ENCODE results near the gene UBE3D. TPM values are rescaled to one million over a fixed set of nuclear protein-coding genes. Genes with fewer than 3 reads are reported as not detected.

UBE3D gene
- total and polyA plus RNA-seq, 3 donors from 2014 or later = 2.4 to 16.4 (median 13.9) TPM

DNA sequence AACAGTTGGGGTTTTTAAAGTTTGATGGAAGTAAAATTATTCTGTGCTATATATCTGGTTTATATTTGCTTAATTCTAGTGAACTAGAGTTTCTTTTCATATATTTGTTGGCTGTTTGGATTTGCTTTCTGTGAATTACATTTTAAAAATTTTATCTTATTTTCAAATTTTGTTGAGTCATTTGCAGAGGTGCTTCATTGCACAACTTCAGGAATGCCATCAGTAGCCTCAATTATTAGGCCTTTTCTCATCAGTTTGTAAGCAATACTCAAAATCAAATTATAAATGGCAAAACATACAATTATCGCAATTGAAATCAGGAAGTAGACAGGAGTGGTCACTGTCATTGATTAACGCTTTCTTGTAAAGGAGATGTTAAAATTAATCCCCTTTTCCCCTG is 96.9 kb downstream of the UBE3D start:
- Histone ChIP-seq H3K27ac (no peak overlapping the region), H3K9me3 (no peaks in the 10 kb centered on the region), H3K4me3 (no peak overlapping the region), H3K36me3 (ENCODE audit: low read depth, missing control alignments) (no peaks in the 10 kb centered on the region), H3K4me1 (no peaks in the 10 kb centered on the region), H3K27me3 (no peaks in the 10 kb centered on the region)
- intact Hi-C loops (cut with DNase I; ENCODE audit: low total_unique reads) = no loop called here
- no peak for DNase-seq
- WGBS, 2 donors = 92 to 93% methylated on average over 2 of the region's 2 CpGs
- TF ChIP-seq POLR2A (IDR thresholded peaks at IDR 0.05) = no peak
- TF ChIP-seq, protein P1, sequence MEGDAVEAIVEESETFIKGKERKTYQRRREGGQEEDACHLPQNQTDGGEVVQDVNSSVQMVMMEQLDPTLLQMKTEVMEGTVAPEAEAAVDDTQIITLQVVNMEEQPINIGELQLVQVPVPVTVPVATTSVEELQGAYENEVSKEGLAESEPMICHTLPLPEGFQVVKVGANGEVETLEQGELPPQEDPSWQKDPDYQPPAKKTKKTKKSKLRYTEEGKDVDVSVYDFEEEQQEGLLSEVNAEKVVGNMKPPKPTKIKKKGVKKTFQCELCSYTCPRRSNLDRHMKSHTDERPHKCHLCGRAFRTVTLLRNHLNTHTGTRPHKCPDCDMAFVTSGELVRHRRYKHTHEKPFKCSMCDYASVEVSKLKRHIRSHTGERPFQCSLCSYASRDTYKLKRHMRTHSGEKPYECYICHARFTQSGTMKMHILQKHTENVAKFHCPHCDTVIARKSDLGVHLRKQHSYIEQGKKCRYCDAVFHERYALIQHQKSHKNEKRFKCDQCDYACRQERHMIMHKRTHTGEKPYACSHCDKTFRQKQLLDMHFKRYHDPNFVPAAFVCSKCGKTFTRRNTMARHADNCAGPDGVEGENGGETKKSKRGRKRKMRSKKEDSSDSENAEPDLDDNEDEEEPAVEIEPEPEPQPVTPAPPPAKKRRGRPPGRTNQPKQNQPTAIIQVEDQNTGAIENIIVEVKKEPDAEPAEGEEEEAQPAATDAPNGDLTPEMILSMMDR (IDR thresholded peaks at IDR 0.05) = no peak

DNA sequence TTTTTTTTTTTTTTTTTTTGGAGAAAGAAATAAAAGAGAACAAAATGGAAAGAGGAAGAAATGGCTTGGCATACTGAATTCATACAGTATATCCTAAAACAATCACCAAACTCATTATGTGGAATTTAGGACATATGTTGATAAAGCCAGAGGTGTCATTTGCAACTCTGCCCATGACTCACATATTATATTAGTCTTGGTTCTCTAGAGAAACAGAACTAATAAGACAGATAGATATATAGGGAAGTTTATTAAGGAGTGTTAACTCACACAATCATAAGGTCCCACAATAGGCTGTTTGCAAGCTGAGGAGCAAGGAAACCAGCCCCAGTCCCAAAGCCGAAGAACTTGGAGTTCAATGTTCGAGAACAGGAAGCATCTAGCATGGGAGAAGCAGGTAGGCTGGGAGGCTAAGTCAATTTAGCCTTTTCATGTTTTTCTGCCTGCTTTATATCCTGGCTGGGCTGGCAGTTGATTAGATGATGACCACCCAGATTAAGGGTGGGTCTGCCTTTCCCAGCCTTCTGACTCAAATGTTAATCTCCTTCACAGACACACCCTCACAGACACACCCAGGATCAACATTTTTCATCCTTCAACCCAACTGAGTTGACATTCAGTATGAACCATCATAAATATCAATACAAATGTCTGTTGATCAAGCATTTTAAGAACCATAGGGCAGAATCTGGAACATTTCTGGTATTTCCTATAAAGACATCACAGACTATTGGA is 102.3 kb downstream of the UBE3D start:
- Histone ChIP-seq H3K4me3 (no peak overlapping the region), H3K9me3 (no peaks in the 10 kb centered on the region), H3K27ac (no peak overlapping the region), H3K36me3 (ENCODE audit: low read depth, missing control alignments) (no peaks in the 10 kb centered on the region), H3K4me1 (no peaks in the 10 kb centered on the region), H3K27me3 (no peaks in the 10 kb centered on the region)
- TF ChIP-seq, protein P1 (IDR thresholded peaks at IDR 0.05) = no peak
- no peak for TF ChIP-seq POLR2A (IDR thresholded peaks at IDR 0.05)
- no peak for DNase-seq
- intact Hi-C loops (cut with DNase I; ENCODE audit: low total_unique reads) = no loop called here
- 85 to 94% methylated on average over 2 of the region's 2 CpGs for WGBS, 2 donors

DNA sequence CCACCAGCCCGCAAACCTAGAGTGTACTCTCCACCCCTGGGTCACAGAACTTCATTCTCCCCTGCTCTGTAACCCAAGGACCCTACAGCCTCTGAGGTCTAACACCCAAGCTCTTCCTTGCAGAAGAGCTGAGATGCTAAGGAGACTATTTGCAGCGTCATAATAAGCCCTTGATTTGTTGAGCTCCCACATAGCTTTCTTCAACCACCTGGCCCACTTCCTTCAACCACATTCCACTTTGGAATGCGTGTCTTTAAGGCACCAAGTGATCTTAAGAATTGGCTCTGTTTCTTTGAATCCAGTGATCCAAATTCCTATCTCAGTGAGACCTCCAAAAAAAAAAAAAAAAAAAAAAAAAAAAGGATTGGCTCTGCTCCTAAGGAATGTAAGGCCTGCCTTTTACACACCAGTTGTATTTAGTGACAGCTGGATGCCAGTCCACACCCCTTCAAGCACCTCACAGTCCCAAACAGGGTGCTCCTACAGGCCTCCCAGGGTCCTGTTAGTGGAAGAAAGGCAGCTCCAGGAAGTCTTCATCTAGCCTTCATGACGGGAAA is 106.2 kb downstream of the UBE3D start:
- DNase-seq = no peak

DNA sequence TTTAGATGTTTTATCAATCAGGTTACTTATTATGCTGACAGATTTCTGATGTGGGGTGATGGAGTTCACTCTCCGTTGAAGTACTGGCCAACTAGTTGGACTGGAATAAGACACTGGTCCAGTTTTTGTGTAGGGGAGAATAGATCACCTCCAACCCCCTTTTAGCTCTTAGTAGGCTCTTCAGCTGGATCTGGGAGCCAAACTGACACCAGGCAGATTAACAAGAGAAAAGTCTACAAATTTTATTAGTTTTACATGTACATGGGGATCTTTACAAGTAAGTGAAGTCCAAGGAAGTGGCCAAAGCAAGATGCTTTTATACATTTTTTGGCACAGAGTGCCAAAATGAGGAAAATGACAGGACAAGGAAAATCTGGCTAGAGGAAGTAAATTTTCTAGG is 107.1 kb downstream of the UBE3D start:
- no peak overlapping the region for H3K27ac ChIP-seq
- H3K27me3 ChIP-seq = no peaks in the 10 kb centered on the region
- no peak for DNase-seq
- no peak for TF ChIP-seq POLR2A (IDR thresholded peaks at IDR 0.05)
- TF ChIP-seq, protein P1 (IDR thresholded peaks at IDR 0.05) = no peak
- 92 to 93% methylated on average over 1 of the region's 1 CpG for WGBS, 2 donors
- H3K4me3 ChIP-seq = no peak overlapping the region
- no peaks in the 10 kb centered on the region for H3K36me3 ChIP-seq (ENCODE audit: low read depth, missing control alignments)
- intact Hi-C loops (cut with DNase I; ENCODE audit: low total_unique reads) = no loop called here
- no peaks in the 10 kb centered on the region for H3K4me1 ChIP-seq
- no peaks in the 10 kb centered on the region for H3K9me3 ChIP-seq

More for the DNA sequence above, 106.2 kb downstream of the UBE3D start:
- intact Hi-C loops (cut with DNase I; ENCODE audit: low total_unique reads) = no loop called here
- Histone ChIP-seq H3K4me3 (no peak overlapping the region), H3K27ac (no peak overlapping the region), H3K36me3 (ENCODE audit: low read depth, missing control alignments) (no peaks in the 10 kb centered on the region), H3K9me3 (no peaks in the 10 kb centered on the region), H3K27me3 (no peaks in the 10 kb centered on the region), H3K4me1 (no peaks in the 10 kb centered on the region)
- WGBS, 2 donors = 67 to 68% methylated on average over 4 of the region's 4 CpGs
- no peak for TF ChIP-seq POLR2A (IDR thresholded peaks at IDR 0.05)
- TF ChIP-seq, protein P1 (IDR thresholded peaks at IDR 0.05) = no peak

DNA sequence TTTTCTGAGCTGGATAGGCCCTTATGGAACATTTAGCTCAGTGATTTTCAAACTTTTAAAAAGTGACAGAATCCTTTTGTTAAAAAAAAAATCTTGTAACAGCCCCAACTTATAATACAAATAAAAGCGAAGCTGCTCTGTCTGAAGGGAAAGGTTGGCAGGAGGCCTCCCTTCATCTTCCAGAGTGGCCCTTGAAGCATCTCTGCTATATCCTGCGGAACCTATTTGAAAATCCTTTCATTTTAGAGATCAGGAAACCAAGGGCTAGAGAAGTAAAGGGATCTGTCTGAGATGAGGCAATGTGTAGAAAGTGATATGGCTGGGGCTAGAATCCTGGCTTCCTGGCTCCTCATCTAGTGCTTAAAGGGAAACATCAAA is 107.8 kb downstream of the UBE3D start:
- DNase-seq = no peak
- Histone ChIP-seq H3K36me3 (ENCODE audit: low read depth, missing control alignments) (no peaks in the 10 kb centered on the region), H3K27ac (no peak overlapping the region), H3K4me1 (no peaks in the 10 kb centered on the region), H3K4me3 (no peak overlapping the region), H3K9me3 (no peaks in the 10 kb centered on the region), H3K27me3 (no peaks in the 10 kb centered on the region)
- TF ChIP-seq POLR2A (IDR thresholded peaks at IDR 0.05) = no peak
- TF ChIP-seq, protein P1 (IDR thresholded peaks at IDR 0.05) = no peak
- WGBS, 2 donors = 80 to 85% methylated on average over 2 of the region's 2 CpGs
- intact Hi-C loops (cut with DNase I; ENCODE audit: low total_unique reads) = no loop called here

Measured in testis (tissue), 3 donors.